Activated CD4-positive, alpha-beta T cell treated with anti-CD3 and anti-CD28 coated beads, Interleukin-2, amount 50 U/mL, for 48 hours (primary cell): ENCODE results near the gene SGTA.
"Not testable (repeated sequence)": the region's sequence is repeated elsewhere in the genome, so short reads cannot be mapped to it uniquely, and the experiment has no call there.

Source experiments
- DNase-seq, 2 experiments: peaks; one replicate each; pipeline ENCODE4 v3.0.0-alpha.2; 2020

SGTA gene

GRCh38 chr19:2782936-2783780 is at the start of gene SGTA:
Gene SGTA, minus strand, starts transcription at chr19:2783273. Its CDS starts 14,205 bp downstream, at chr19:2769068.
- DNase-seq, result peak; percentile 97 to 98

- DNase-seq, result no peak
Observed at GRCh38 chr19:2827840-2828489, 44.9 kb upstream of the SGTA start.

- no peak for DNase-seq
Observed at GRCh38 chr19:2827022-2827421, 43.9 kb upstream of the SGTA start.

- DNase-seq, result no peak
Observed at GRCh38 chr19:2824129-2824528, 41.1 kb upstream of the SGTA start.

GRCh38 chr19:2823646-2824045 is 40.6 kb upstream of the SGTA start:
- DNase-seq, result no peak

GRCh38 chr19:2822846-2823245 is 39.8 kb upstream of the SGTA start:
- no peak for DNase-seq

GRCh38 chr19:2820112-2820702 is 37.1 kb upstream of the SGTA start:
- DNase-seq, result peak; percentile 10 to 18

GRCh38 chr19:2819540-2820111 is 36.6 kb upstream of the SGTA start, which contains the start of gene ZNF554:
Gene ZNF554, plus strand, starts transcription at chr19:2819868. Its CDS starts 204 bp downstream, at chr19:2820072.
- peak; percentile 97 to 98 for DNase-seq

- not testable (repeated sequence) for DNase-seq
Observed at GRCh38 chr19:2817237-2817829, 34.3 kb upstream of the SGTA start.

- DNase-seq, result no peak
Observed at GRCh38 chr19:2816641-2817040, 33.6 kb upstream of the SGTA start.

- DNase-seq, result no peak
Observed at GRCh38 chr19:2815923-2816322, 32.9 kb upstream of the SGTA start.

GRCh38 chr19:2815191-2815614 is 32.1 kb upstream of the SGTA start:
- DNase-seq, result no peak

GRCh38 chr19:2814426-2814825 is 31.4 kb upstream of the SGTA start:
- DNase-seq, result no peak

GRCh38 chr19:2813235-2814160 is 30.4 kb upstream of the SGTA start:
- DNase-seq, result no peak

GRCh38 chr19:2812414-2813234 is 29.6 kb upstream of the SGTA start:
- no peak for DNase-seq

GRCh38 chr19:2811735-2812413 is 28.8 kb upstream of the SGTA start:
- no peak for DNase-seq

GRCh38 chr19:2811221-2811722 is 28.2 kb upstream of the SGTA start:
- no peak for DNase-seq

- DNase-seq, result no peak
Observed at GRCh38 chr19:2810141-2811091, 27.3 kb upstream of the SGTA start.
